ENCODE results near the gene CHST3.

CHST3 gene

GRCh38 chr10:72035252-72035887, 71.2 kb downstream of the CHST3 start:
- no peak for DNase-seq

DNA sequence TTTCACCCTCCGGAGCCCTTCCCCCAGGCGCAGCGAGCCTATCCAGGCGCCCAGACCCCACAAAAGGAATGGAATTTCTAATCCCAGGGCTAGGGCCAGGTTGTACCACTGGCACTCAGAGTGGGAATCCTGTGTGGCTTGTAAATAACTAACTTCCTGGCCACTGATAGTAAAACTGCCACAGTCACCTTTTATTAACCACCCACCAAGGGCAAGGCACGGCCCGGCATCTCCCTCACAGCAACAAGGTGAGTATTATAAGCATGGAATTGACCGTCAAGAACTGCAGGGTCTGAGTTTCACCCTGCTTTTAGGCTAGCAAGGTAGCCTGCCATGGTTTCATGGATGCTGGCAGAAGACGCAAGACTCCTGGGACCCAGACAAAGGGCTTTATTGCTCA, 73.1 kb downstream of the CHST3 start:
- DNase-seq, result no peak

DNA sequence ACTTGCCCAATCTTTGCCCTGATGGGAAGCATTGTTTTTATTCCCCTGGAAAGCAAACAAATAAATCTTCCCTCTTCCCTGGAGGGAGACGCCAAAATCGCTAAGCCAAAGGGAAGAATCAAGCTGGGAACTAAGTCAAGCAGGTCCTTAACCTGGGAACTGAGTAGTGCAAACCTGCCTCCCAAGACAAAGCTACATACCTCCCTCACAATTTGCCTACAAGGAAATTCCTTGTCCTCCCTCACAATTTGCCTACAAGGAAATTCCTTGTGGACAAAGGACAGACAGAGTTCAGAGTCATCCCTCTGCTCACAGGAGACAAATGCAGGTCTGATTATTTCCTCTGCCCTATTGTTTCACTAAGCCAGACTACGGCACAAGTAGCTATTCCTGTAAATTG, 73.6 kb downstream of the CHST3 start:
- no peak for DNase-seq

- no peak for DNase-seq
Observed at GRCh38 chr10:72038458-72039001, 74.3 kb downstream of the CHST3 start.

DNA sequence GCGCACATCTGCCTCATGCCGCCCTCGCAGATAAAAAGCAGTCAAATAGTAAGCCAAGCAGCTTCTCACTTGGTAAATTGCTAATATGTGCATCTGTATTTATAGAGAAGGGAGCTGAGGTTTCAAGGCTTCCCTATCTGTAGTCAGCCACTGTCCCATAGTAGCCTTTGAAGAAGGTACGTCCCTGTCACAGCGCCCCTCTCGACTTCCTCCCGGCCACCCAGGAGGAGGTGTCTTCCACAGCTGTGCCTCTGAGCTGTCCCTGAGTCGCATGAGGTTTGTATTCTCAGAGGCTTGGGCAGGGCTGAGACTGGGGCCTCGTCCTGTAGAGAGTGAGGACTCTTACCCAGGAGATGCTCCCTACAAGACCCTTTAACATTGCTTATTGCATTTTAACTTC, 75.2 kb downstream of the CHST3 start:
- DNase-seq, result no peak

DNA sequence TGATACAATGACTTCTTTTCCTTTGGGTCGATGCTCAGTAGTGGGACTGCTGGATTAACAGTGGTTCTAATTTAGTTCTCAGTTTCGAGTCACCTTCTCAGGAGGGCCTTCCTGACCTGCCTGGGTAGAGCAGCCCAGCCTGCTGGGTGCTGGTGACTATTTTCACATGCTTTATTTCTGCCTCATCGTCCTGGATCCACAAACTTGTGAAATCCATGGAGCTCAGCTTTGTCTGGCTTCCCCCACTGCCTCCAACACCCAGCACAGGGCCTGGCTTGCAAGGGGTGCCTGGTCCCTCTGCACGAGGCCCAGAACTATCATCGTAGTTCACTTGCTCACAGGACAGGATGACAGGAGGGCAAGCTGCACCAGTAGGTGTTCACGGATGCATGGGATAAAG, 77.3 kb downstream of the CHST3 start:
- DNase-seq, result no peak

- no peak for DNase-seq
Observed at GRCh38 chr10:72043016-72043834, 79.0 kb downstream of the CHST3 start.

GRCh38 chr10:72044417-72045041, 80.3 kb downstream of the CHST3 start:
- no peak for DNase-seq

GRCh38 chr10:72045586-72045985, 81.4 kb downstream of the CHST3 start:
- no peak for DNase-seq

GRCh38 chr10:72048450-72049124, 84.4 kb downstream of the CHST3 start:
- peak; percentile 90 for DNase-seq

GRCh38 chr10:72049472-72049871, 85.3 kb downstream of the CHST3 start:
- DNase-seq, result no peak

GRCh38 chr10:72049969-72050781, 86.0 kb downstream of the CHST3 start:
- DNase-seq, result no peak

GRCh38 chr10:72050873-72051272, 86.7 kb downstream of the CHST3 start:
- DNase-seq, result no peak

DNA sequence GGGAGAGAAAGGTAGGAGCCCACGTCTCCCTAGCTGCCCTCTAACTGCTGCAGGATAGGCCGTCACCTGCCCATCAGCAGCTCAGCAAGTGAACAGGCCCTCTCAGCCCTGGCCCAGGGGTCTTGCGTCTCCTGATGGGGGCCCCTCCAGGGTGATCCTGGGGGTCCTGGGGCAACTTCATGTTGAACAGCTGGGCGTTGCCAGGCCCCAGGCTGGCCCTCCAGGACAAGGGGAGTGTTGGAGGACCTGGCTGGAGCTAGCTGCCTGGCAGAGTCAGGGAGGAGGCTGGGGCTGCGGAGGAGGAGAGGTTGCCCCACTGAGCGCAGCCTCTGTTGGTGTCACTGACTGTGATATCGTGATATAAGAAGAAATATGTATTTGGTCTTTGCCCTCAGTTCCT, 89.5 kb downstream of the CHST3 start:
- no peak for DNase-seq

GRCh38 chr10:72056113-72056512, 91.9 kb downstream of the CHST3 start:
- no peak for DNase-seq

DNA sequence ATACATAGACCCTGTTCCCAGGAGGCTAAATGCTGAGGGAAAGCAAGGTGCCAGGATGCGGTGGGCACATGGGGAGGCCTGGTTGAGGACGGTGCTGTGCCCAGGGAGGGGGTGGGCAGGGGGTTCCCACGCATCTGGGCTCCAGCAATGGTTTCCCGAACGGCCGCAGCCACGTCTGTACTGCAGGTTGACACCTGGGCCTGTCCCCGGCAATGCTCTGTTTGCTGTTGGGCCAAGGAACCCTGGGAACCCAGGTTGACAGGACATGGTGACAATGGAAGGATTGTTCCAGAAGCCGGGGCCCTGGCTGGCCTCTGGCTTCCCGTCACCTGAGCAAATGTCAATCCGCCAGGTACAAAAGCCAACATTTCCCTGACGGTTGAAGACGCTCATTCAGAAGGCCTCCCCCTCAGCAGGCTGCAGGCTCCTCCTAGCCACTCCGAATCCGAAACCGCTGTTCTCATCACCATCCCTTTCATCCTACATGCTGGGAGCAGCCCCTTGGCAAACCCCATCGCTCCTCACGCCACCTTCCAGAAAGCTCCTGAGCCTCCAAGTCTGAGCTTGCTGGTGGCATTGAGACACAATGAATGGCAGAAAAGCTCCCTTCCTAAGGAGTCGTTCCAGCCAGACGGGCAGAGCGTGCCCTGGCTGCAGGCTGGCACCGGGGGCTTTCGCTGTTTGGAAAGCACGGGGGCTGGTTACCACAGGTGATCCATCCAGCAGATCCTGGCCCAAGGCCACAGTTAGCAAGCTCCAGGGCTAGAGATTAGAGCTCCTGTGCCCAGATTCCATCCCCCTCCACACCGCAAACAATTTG, 92.9 kb downstream of the CHST3 start:
- no peak for DNase-seq

- no peak for DNase-seq
Observed at GRCh38 chr10:72058347-72058898, 94.2 kb downstream of the CHST3 start.

DNA sequence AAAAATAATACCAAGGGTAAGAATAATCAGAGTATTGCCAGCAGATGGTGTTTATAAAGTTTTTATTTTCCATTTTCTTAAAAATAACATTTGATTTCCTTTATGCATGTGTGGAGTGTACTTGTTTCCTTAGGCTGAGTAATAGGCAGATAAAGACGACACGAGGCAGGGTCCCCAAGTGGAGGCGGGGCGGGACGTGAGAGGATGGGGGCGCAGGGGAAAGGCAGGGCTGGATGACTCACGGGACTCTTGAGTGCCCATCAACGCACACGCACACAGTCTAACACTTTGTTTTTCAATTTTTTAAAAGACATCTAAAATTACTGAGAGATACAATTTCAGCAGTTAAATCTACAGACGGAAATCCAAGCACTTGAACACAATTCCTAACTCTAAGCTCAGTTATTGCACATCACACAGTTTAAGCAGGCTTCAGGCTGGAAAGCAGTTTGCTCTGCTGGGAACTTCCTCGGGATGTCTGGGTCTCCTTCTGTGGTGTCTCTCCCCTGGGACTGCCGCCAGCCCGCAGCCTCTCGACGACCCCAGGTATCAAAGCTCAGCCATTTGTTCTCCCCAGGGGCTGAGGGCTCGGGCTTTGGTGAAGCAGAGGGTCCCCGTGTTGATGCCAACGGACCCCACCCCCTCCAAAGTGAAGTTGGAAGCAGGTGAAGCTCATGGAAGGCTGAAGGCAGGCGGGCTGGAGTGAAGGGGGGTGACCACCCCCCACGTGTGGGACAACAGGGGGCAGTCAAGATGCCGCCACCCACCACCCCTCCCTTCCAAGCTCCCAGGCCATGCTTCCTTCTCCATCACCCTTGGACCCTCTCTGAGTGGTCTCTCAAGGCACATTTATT, 95.0 kb downstream of the CHST3 start:
- DNase-seq, result no peak

DNA sequence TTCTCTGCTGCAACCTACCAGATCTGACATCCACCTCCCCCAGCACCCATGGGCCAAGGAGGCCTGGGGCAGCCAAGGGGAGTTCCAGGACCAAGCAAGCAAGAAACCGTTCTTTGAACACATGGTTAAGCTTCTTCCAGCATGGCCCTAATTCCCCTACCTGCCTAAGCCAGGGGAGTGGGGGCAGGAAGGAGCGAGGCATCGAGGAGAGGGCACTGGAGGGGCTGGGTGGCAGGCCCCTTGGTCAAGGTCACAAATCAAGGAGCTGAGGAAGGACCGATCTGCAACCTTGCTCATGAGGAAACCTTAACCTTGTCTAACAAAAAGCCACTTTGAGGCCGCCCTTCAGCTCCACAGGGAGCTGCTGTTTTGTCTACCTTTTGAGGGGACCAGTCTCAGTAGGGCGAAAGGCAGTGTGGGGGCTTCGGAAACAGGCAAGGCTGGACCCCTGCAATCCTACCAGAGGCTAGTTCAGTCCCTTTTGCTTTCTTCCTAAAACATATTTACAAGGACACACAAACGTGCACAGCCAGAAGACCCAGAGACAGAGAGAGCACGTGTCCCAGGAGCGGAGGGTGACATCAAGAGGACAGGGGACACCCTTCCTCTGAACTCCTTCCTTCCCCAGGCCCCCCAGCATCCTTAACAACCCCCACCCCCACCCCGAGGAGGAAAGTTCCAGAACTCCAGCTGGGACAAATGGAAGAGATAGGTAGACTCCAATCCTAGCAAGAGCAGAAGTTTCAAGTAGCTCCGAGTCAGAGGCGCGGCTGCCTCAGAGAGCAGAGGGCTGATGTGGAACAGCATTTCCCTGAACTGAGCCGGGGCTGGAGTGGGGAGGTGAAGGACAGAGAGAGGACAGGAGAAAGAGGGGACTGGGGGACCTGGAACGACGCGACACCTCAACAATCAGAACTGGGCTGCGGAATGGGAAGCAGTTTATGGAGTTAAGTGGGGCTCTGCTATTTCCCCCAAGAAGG, 95.9 kb downstream of the CHST3 start:
- no peak for DNase-seq
